WI38 (cell line): ENCODE results near the gene KIF18B.

Experiments used
- H3K4me3 ChIP-seq: 2 replicates; pipeline ENCODE4 v1.5.1; 2011; ENCODE audit warnings: low read depth, mild to moderate bottlenecking, control low read depth, low read length
- TF ChIP-seq, protein P1 (sequence below): IDR thresholded peaks from 2 replicates; pipeline ENCODE4 v1.5.1; 2012; ENCODE audit warnings: low read depth, mild to moderate bottlenecking, control low read depth, low read length

The KIF18B gene

DNA sequence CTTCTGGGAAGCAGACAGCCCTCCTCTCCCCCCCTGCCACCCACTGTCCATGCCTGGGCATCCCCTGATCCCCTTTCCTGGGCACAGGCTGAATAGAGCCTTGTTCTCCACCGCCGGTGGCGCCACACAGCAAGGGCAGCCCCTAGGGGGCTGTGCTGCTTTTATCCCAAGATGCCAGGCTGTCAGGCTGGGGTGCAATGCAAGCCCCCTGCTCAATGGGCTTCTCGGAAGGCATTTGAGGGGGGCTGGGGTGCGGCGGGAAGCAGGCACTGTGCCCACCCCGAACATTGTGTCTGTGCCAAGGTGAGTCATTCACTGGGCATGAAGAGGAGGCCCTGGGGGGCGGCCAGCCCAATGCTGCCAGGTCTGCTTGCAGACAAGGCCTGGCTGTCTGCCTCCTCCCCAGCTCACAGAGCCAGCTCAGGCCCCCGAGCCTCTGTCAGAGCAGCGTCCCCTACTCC is 30.8 kb downstream of the KIF18B start:
- TF ChIP-seq, protein P1, sequence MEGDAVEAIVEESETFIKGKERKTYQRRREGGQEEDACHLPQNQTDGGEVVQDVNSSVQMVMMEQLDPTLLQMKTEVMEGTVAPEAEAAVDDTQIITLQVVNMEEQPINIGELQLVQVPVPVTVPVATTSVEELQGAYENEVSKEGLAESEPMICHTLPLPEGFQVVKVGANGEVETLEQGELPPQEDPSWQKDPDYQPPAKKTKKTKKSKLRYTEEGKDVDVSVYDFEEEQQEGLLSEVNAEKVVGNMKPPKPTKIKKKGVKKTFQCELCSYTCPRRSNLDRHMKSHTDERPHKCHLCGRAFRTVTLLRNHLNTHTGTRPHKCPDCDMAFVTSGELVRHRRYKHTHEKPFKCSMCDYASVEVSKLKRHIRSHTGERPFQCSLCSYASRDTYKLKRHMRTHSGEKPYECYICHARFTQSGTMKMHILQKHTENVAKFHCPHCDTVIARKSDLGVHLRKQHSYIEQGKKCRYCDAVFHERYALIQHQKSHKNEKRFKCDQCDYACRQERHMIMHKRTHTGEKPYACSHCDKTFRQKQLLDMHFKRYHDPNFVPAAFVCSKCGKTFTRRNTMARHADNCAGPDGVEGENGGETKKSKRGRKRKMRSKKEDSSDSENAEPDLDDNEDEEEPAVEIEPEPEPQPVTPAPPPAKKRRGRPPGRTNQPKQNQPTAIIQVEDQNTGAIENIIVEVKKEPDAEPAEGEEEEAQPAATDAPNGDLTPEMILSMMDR = no peak
- H3K4me3 ChIP-seq = no peak overlapping the region

DNA sequence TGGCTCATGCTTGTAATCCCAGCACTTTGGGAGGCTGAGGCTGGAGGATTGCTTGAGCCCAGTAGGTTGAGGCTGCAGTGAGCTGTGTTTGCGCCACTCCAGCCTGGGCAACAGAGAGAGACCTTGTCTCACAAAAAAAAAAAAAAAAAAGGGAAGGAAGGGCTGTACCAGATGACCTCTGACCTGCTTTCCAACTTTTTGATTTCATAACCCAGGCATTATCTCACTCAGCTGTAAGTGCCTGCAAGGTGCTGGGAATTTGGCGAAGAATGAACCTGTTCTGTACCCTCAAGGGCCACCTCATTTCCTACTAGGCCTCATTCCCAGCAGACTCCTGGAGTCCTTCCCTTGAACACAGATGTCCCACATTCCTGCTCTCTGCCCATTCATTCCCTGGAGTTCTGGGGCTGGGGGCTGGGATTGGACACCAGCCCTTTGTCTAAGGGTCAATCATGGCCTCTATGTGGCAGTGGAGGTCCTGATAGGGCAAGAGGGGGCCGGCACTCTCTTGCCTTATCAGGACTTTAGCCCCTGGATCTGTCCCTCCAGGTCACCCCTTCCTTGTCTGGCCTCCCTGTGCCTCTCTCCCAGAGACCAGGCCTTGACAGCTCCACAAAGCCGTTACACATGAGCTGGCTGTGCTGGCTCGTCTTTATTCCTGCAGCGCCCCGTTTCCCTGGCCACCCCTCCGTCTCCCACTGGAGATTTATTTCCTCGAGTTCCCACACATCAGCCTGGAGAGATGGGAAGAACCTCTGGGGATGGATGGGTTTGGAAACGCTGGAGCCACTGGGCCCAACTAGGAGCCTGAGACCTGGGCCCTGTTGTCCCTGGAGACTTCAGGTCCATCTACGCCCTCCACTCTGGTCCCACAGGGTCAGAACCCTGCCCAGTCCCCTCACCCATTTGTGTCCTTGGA is 31.5 kb downstream of the KIF18B start:
- TF ChIP-seq, protein P1 = no peak
- H3K4me3 ChIP-seq = no peak overlapping the region

DNA sequence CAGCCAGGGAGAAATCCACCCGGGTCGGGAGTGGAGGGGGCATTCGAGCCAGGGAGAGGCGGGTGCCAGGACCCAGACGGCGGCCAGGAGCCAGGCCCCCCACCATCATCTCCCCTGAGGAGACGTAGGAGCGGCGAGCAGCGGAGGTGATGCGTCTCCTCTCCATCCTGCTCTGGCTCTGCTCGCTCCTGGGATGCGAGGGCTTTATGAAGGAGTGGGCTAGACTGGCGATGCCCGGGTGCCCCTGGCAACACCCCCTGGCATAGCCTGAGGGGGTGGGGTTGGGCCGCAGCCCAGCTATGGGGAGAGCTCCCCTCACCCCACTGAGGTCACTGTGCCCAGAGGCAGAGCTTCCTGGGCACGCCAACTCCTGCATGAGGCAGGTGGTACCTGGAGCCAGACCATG is 32.2 kb downstream of the KIF18B start, which contains the start of gene GFAP:
TSS of gene GFAP (minus strand) at position 180 of the 406 bp plus-strand sequence. CDS start at position 166, 14 bp downstream.
- H3K4me3 ChIP-seq = no peak within 1 kb of the TSS
- TF ChIP-seq, protein P1 = no peak

DNA sequence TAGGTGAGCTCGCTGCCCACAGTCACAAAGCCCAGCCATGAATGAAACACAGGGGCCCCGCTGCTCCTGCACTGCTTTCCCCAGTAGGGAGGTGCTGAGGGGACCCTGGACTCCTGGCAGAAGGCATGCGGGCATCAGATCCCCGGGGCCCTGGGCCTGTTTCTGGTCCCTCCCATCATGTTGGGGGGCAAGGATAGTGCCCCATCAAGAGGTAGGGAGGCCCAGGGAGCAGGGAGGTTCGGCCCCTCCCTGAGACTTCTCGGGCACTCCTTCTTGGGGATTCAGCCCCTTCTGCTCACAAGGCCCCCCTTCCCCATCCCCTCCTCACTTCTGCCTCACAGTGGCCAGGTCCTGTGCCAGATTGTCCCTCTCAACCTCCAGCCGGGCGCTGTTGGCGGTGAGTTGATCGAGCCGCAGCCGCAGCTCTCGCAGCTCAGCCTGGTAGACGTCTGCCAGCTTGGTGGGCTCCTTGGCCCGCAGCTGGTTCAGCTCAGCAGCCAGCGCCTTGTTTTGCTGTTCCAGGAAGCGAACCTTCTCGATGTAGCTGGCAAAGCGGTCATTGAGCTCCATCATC is 32.8 kb downstream of the KIF18B start:
- TF ChIP-seq, protein P1 = no peak
- H3K4me3 ChIP-seq = no peak overlapping the region

DNA sequence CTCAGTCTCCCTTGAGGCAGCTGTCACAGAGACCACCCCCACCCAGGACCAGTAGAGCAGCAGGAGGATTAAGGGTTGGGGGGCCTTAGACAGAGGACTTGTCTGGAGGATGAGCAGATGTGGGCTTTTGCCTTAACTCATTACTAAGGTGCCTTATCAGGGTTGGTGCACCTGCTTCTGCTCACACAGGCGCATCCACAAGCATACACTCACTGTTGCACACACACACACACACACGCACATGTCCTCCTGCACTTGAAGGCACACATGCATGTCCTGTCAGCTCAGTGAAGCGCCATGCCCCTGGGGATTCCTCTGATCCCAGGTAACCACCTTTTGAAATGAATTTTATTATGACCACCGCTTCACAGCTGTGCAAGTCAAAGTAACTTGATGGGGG is 33.4 kb downstream of the KIF18B start:
- no peak overlapping the region for H3K4me3 ChIP-seq
- TF ChIP-seq, protein P1 = no peak

DNA sequence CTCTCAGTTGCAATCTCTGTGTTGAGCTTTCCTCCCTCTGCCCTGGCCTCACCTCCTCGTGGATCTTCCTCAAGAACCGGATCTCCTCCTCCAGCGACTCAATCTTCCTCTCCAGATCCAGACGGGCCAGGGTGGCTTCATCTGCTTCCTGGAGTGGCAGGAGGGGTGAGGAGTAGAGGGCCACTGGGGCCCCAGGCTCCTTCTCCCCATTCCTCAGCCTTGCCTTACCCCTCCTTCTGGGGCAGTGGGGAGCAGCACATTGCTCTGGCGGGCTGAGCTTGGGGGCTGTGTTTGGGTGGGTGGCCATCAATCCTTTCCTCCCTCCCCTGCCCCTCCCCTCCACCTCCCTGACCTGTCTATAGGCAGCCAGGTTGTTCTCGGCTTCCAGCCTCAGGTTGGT is 33.9 kb downstream of the KIF18B start:
- H3K4me3 ChIP-seq = no peak overlapping the region

More for the DNA sequence above, 33.9 kb downstream of the KIF18B start:
- TF ChIP-seq, protein P1 = no peak
